ENCODE data around the gene TWSG1.

TWSG1 gene

DNA sequence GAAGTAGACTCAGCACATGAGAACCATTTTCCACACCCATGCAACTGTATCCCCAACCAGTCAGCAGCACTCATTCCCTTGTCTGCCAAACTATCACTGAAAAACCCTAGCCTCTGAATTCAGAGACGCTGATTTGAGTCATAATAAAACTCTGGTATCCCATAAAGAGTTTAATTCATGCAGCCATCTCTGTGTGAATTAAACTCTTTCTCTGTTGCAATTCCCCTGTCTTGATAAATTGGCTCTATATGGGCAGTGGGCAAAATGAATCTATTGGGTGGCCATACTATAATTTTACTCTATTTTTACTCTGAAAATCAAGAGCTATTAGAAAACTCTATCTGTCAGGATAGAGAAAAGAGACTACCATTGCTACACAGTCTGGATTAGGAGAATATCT lies 40.6 kb upstream of the TWSG1 start:
- CTCF ChIA-PET: no interaction called here

GRCh38 chr18:9296233-9297006 lies 38.2 kb upstream of the TWSG1 start:
- DNase-seq (ENCODE audit: extremely low spot score): no peak
- TF ChIP-seq, protein P1, sequence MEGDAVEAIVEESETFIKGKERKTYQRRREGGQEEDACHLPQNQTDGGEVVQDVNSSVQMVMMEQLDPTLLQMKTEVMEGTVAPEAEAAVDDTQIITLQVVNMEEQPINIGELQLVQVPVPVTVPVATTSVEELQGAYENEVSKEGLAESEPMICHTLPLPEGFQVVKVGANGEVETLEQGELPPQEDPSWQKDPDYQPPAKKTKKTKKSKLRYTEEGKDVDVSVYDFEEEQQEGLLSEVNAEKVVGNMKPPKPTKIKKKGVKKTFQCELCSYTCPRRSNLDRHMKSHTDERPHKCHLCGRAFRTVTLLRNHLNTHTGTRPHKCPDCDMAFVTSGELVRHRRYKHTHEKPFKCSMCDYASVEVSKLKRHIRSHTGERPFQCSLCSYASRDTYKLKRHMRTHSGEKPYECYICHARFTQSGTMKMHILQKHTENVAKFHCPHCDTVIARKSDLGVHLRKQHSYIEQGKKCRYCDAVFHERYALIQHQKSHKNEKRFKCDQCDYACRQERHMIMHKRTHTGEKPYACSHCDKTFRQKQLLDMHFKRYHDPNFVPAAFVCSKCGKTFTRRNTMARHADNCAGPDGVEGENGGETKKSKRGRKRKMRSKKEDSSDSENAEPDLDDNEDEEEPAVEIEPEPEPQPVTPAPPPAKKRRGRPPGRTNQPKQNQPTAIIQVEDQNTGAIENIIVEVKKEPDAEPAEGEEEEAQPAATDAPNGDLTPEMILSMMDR (IDR thresholded peaks at IDR 0.05; ENCODE audit: control extremely low read depth, extremely low read depth, low read depth, missing control alignments): no peak
- ChIA-PET POLR2A (no interaction called here), CTCF (interaction anchor here (1.3 kb wide), 1 partner anchor 9 kb away, joined by 3 read pairs; no protein-coding TSS in a partner anchor)

More for the DNA sequence above, 40.6 kb upstream of the TWSG1 start:
- DNase-seq (ENCODE audit: extremely low spot score): no peak
- POLR2A ChIA-PET: no interaction called here
- TF ChIP-seq, protein P1 (IDR thresholded peaks at IDR 0.05; ENCODE audit: control extremely low read depth, extremely low read depth, low read depth, missing control alignments): no peak

DNA sequence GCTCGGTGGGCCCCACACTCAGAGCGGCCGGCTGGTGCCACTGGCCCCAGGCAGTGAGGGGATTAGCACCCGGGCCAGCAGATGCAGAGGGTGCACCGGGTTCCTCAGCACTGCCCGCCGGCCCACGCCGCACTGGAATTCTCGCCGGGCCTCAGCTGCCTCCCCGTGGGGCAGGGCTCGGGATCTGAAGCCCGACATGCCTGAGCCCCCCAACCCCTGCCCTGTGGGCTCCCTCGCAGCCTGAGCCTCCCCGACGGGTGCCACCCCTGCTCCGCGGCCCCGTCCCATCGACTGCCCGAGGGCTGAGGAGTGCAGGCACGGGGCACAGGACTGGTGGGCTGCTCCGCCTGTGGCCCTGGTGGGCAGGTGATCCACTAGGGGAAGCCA lies 37.6 kb upstream of the TWSG1 start:
- ChIA-PET POLR2A (no interaction called here), CTCF (interaction anchor here (0.9 to 1.3 kb wide), 2 partner anchors 9 to 15 kb away, joined by 3 read pairs; no protein-coding TSS in a partner anchor)
- TF ChIP-seq, protein P1 (IDR thresholded peaks at IDR 0.05; ENCODE audit: control extremely low read depth, extremely low read depth, low read depth, missing control alignments): no peak
- no peak for DNase-seq (ENCODE audit: extremely low spot score)

DNA sequence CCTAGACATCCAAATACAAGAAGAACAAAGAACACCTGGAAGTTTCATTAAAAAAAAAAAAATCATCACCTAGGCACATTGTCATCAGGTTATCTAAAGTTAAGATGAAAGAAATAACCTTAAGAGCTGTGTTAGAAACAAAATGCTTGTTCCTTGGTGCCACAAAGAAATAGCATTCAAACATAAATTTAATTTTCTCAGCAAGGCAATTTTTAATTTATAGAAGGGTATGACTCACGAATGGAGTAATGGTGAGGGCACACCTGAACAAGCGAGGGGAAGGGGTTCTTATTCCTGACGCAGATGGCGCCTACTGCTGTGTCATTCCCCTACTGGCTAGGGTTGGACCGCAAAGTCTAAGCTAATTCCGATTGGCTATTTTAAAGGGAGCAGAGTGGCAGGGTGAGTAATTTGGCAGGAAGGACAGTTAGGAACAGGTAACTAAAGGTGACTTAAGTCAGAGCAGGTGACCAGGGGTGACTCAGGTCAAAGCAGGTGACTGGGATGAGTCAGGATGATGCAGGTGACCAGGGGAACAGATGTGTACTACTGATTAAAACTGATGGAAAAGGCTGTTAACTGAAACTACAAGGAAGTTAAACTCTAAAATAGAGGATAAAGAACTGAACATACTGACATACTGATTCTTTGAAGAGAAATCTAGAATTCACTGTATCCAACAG lies 30.0 kb upstream of the TWSG1 start:
- CTCF ChIA-PET: no interaction called here
- POLR2A ChIA-PET: no interaction called here
- TF ChIP-seq, protein P1 (IDR thresholded peaks at IDR 0.05; ENCODE audit: control extremely low read depth, extremely low read depth, low read depth, missing control alignments): no peak
- no peak for DNase-seq (ENCODE audit: extremely low spot score)

GRCh38 chr18:9319333-9319732 lies 15.2 kb upstream of the TWSG1 start:
- ChIA-PET CTCF (interaction anchor here (1.5 kb wide), 2 partner anchors 13 to 75 kb away, joined by 3 to 4 read pairs; no protein-coding TSS in a partner anchor), POLR2A (no interaction called here)
- no peak for DNase-seq (ENCODE audit: extremely low spot score)
- TF ChIP-seq, protein P1 (IDR thresholded peaks at IDR 0.05; ENCODE audit: control extremely low read depth, extremely low read depth, low read depth, missing control alignments): no peak

DNA sequence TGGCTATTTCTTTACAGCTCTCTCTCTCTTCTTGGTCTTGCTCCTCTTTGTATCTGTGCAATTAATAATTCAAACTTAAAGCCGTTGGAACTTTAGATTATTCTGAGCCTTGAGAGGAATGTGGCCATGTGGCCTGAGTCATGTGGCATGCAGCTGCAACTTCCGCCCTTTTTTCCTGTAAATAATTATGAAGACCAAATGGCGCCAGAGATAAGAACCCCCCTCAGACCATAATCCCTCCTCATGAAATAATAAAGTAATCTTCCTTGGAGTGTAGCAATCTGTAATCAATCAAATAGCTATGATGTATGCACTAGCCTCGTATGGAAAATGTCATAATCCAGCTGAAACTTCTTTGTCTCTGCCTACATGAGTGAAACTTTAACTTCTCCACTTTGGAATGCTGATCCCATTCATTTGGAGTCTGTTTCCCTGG lies 13.5 kb upstream of the TWSG1 start:
- TF ChIP-seq, protein P1 (IDR thresholded peaks at IDR 0.05; ENCODE audit: control extremely low read depth, extremely low read depth, low read depth, missing control alignments): no peak
- ChIA-PET CTCF (interaction anchor here (1.7 to 2.7 kb wide), 2 partner anchors 13 to 21 kb away, joined by 4 to 6 read pairs; partner anchors contain the start of gene TWSG1), POLR2A (interaction anchor here (0.5 kb wide), 1 partner anchor 24 kb away, joined by 3 read pairs; no protein-coding TSS in a partner anchor)
- DNase-seq (ENCODE audit: extremely low spot score): no peak
